LoVo (cell line): ENCODE results near the gene ILF2.

Experiments
- DNase-seq: peaks from one replicate; pipeline ENCODE4 v3.0.0-alpha.2; 2016; ENCODE audit warnings: low spot score

The ILF2 gene

GRCh38 chr1:153627715-153628626, 42.8 kb downstream of the ILF2 start, which contains the start of gene S100A1:
S100A1 (plus strand) TSS chr1:153628434; CDS start chr1:153630522, 2,088 bp downstream.
- no peak for DNase-seq

GRCh38 chr1:153626904-153627714, 43.7 kb downstream of the ILF2 start, which contains the start of gene S100A13:
S100A13 (minus strand) TSS chr1:153627505; CDS start chr1:153626472, 1,033 bp downstream.
- DNase-seq: peak; percentile 76

- DNase-seq: no peak
Observed at GRCh38 chr1:153626477-153626903, 44.3 kb downstream of the ILF2 start.

GRCh38 chr1:153624965-153625611, 45.7 kb downstream of the ILF2 start:
- DNase-seq: no peak

- DNase-seq: no peak
Observed at GRCh38 chr1:153623101-153623500, 47.7 kb downstream of the ILF2 start.

GRCh38 chr1:153619171-153619570, 51.6 kb downstream of the ILF2 start:
- no peak for DNase-seq

GRCh38 chr1:153617663-153618062, 53.1 kb downstream of the ILF2 start:
- peak; percentile 78 for DNase-seq

- peak; percentile 47 for DNase-seq
Observed at GRCh38 chr1:153616917-153617311, 53.9 kb downstream of the ILF2 start.

- peak; percentile 92 for DNase-seq
Observed at GRCh38 chr1:153616144-153616916, 54.5 kb downstream of the ILF2 start, which contains the start of gene S100A14. S100A14 (minus strand) TSS chr1:153616325; CDS start chr1:153615858, 467 bp downstream.

- DNase-seq: no peak
Observed at GRCh38 chr1:153615406-153615805, 55.4 kb downstream of the ILF2 start.

- DNase-seq: no peak
Observed at GRCh38 chr1:153614906-153615305, 55.9 kb downstream of the ILF2 start.

GRCh38 chr1:153614189-153614900, 56.4 kb downstream of the ILF2 start:
- no peak for DNase-seq

GRCh38 chr1:153613406-153613805, 57.4 kb downstream of the ILF2 start:
- DNase-seq: no peak

- DNase-seq: peak; percentile 90
Observed at GRCh38 chr1:153612755-153613331, 58.0 kb downstream of the ILF2 start, which contains the start of gene S100A16. S100A16 (minus strand) TSS chr1:153613137; CDS start chr1:153608151, 4,986 bp downstream.

GRCh38 chr1:153612111-153612754, 58.6 kb downstream of the ILF2 start:
- no peak for DNase-seq
